ENCODE measurements around the gene UGT1A9. TPM values are rescaled to one million over a fixed set of nuclear protein-coding genes. Genes with fewer than 3 reads are reported as not detected.
"Not testable (repeated sequence)": the region's sequence is repeated elsewhere in the genome, so short reads cannot be mapped to it uniquely, and the experiment has no call there.

Gene UGT1A9
- total RNA-seq, 4 donors from 2014 or later: not detected

DNA sequence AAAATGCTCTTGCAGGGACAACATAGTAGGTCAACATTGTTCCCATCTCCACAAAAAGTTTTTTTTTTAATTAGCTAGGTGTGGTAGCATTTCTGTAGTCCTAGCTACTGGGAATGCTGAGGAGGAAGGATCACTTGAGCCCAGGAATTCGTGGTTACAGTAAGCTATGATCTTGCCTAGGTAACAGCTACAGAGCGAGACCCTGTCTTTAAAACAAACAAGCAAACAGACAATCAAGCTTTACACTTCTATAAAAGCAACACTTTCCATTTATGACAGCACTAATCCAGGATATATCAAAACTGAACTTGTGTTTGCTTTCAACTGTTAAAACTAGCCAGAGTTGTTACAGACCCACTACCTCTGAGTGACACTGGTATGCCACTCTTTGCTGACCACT, 69.2 kb downstream of the UGT1A9 start:
- 58 to 63% methylated on average over 2 of the region's 2 CpGs for WGBS, 2 donors
- no peak for DNase-seq
- Histone ChIP-seq H3K36me3 (no peaks in the 10 kb centered on the region), H3K4me3 (replicated peaks in 1 of 3) (no peak overlapping the region), H3K27ac (no peak overlapping the region), H3K27me3 (no peaks in the 10 kb centered on the region), H3K4me1 (no peaks in the 10 kb centered on the region), H3K9me3 (no peaks in the 10 kb centered on the region)
- intact Hi-C loops (cut with DNase I): no loop called here
- TF ChIP-seq, protein P1, sequence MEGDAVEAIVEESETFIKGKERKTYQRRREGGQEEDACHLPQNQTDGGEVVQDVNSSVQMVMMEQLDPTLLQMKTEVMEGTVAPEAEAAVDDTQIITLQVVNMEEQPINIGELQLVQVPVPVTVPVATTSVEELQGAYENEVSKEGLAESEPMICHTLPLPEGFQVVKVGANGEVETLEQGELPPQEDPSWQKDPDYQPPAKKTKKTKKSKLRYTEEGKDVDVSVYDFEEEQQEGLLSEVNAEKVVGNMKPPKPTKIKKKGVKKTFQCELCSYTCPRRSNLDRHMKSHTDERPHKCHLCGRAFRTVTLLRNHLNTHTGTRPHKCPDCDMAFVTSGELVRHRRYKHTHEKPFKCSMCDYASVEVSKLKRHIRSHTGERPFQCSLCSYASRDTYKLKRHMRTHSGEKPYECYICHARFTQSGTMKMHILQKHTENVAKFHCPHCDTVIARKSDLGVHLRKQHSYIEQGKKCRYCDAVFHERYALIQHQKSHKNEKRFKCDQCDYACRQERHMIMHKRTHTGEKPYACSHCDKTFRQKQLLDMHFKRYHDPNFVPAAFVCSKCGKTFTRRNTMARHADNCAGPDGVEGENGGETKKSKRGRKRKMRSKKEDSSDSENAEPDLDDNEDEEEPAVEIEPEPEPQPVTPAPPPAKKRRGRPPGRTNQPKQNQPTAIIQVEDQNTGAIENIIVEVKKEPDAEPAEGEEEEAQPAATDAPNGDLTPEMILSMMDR (IDR thresholded peaks at IDR 0.05): no peak
- TF ChIP-seq POLR2A (IDR thresholded peaks at IDR 0.05): no peak

DNA sequence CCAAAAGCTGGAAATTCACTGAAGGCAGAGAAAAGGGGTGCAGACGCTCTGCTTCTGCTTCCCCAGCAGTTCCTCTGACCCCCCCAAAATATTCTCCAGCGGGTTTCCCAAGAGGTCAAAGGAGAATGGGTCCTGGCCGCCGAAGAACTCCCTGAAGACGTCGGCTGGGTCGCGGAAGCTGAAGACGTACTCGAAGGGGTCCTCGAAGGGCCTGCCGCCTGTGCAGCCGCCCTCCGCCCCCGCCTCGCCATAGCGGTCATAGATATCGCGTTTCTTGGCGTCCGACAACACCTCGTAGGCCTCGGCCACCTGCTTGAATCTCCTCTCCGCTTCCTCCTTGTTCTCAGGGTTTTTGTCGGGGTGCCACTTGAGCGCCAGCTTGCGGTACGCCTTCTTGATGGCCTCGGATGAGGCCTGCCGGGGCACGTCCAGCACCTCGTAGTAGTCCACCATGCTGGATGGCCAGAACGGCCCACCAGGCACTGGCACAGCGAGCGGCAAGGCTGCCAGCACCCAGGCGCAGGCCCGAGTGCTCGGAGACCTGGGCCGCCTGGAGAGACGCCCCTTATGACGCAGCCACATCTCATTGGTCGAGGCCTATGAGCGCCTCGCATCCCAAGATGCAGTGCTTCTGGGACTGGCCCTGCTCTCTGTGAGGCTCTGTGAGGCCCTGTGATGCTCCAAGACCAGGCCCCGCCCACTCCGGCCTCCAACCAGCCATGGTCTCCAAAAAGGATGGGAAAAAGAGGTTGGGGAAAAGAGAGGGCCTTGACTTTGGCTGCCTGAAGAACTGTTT, 72.0 kb downstream of the UGT1A9 start:
- intact Hi-C loops (cut with DNase I): no loop called here
- Histone ChIP-seq H3K4me3 (replicated peaks in 1 of 3) (no peak overlapping the region), H3K27me3 (no peaks in the 10 kb centered on the region), H3K9me3 (no peaks in the 10 kb centered on the region), H3K27ac (no peak overlapping the region), H3K4me1 (no peaks in the 10 kb centered on the region), H3K36me3 (no peaks in the 10 kb centered on the region)
- no peak for DNase-seq
- TF ChIP-seq, protein P1 (IDR thresholded peaks at IDR 0.05): no peak
- TF ChIP-seq POLR2A (IDR thresholded peaks at IDR 0.05): no peak
- 94 to 96% methylated on average over 42 of the region's 46 CpGs for WGBS, 2 donors

DNA sequence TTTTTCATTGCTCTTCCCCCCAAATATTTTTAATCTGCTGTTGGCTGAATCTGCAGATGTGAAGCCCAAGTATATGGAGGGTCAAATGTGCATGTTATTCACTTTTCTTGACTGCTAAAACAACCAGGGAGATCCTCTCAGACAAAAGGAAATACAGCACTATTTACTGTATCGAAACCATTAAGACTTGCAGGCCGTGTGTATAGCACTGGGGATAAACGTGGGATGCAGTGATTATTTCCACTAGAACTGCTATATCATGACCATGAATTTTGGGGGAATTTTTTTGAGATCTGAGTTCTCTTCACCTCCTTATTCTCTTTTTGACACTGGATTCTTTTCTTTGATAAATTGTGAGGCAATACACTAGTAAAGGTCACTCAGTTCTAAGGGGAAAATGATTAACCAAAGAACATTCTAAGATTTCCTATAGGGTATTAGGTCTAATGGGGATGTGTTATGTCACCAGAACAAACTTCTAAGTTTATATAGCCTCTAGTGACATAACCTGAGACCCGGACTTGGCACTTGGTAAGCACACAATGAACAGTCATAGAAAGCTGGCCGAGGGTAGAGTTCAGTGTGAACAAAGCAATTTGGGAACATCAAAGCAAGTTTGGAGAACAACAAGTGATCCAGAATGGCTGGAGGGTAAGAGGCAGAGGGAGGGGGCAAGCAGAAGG, 73.5 kb downstream of the UGT1A9 start:
- no peak overlapping the region for H3K4me3 ChIP-seq (replicated peaks in 1 of 3)
- H3K4me1 ChIP-seq: no peaks in the 10 kb centered on the region
- intact Hi-C loops (cut with DNase I): no loop called here
- no peak overlapping the region for H3K27ac ChIP-seq
- no peak for DNase-seq
- WGBS, 2 donors: 72 to 81% methylated on average over 5 of the region's 5 CpGs
- H3K27me3 ChIP-seq: no peaks in the 10 kb centered on the region
- no peaks in the 10 kb centered on the region for H3K36me3 ChIP-seq
- TF ChIP-seq, protein P1 (IDR thresholded peaks at IDR 0.05): no peak
- no peak for TF ChIP-seq POLR2A (IDR thresholded peaks at IDR 0.05)
- H3K9me3 ChIP-seq: no peaks in the 10 kb centered on the region

DNA sequence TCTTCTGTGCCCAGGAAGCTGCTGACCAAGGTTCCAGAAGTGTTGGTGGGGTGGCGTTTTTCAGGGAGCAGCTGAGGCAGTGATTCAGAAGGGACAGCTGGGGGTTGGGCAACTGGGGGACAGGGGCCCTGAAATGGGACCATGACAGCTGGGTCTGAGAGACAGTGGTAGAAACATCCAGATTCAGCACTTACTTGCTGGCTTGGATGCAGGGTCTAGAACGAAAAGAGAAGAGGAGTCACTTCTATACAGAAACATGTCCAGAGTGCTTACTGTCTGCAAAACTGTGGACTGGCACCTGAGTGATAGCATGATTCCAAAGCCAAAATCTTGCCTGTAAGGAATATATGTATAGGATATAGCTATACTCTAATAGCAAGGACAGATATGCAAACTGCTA, 74.1 kb downstream of the UGT1A9 start:
- H3K9me3 ChIP-seq; H3K4me3 ChIP-seq (replicated peaks in 1 of 3); H3K27ac ChIP-seq; H3K36me3 ChIP-seq; H3K4me1 ChIP-seq; DNase-seq; H3K27me3 ChIP-seq; intact Hi-C loops (cut with DNase I): not testable (repeated sequence)
- WGBS, 2 donors: 62 to 74% methylated on average over 2 of the region's 2 CpGs

DNA sequence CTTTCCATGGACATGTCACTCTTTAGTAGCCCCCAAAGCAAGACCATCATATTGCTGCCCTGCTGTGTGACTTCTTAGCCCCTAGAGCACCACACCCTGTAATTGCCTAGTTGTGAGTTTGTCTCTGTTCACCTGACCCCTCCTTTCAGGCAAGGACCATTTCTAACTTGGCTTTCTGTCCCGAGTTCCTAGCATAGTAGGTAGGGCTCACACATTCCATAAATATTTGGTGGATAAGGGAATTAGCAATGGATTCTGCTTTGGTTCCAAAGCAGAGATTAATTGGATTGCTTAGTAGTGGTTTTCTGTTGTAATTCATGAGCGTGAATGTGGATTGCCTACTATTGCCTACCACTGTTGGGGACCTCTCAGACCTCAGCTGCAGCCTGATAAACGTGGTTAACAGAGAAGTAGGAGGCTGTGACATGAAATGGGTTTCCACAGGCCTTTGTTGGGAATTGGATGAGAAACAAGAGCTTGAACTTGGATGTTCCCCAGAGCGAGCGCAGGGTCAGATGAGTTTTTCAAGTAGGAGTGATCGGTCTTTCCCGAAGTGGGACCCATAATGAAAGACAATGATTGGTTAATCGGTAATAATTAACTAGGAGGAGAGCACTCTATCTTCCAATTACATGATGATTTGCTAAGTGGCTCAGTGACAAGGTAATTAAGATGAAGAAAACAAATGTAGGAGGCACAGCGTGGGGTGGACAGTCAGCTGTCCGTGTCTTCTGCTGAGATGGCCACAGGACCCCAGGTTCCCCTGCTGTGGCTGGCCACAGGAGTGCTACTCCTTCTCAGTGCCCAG, 75.0 kb downstream of the UGT1A9 start:
- H3K9me3 ChIP-seq: no peaks in the 10 kb centered on the region
- TF ChIP-seq, protein P1 (IDR thresholded peaks at IDR 0.05): no peak
- no peak for TF ChIP-seq POLR2A (IDR thresholded peaks at IDR 0.05)
- WGBS, 2 donors: 76 to 77% methylated on average over 10 of the region's 10 CpGs
- H3K36me3 ChIP-seq: no peaks in the 10 kb centered on the region
- no peak overlapping the region for H3K4me3 ChIP-seq (replicated peaks in 1 of 3)
- no peaks in the 10 kb centered on the region for H3K27me3 ChIP-seq
- intact Hi-C loops (cut with DNase I): no loop called here
- no peak overlapping the region for H3K27ac ChIP-seq
- no peak for DNase-seq
- H3K4me1 ChIP-seq: no peaks in the 10 kb centered on the region

Data from thyroid gland (tissue), 4 donors.